NCI-H526 treated with DMSO at 0.1 percent for 48 hours (cell line): ENCODE measurements around the gene KCNK18.
"Not testable (repeated sequence)": the region's sequence is repeated elsewhere in the genome, so short reads cannot be mapped to it uniquely, and the experiment has no call there.

ENCODE experiments used
- DNase-seq: peaks from one replicate; lab custom pipeline; 2025; lab: John Stamatoyannopoulos, UW

The KCNK18 gene

GRCh38 chr10:117174439-117175214, 22.7 kb upstream of the KCNK18 start:
- DNase-seq, result peak; percentile 53

- peak; percentile 53 for DNase-seq
Measured at GRCh38 chr10:117175215-117175900, 21.9 kb upstream of the KCNK18 start.

- peak; percentile 48 for DNase-seq
Measured at GRCh38 chr10:117175901-117176534, 21.3 kb upstream of the KCNK18 start.

GRCh38 chr10:117178190-117178589, 19.1 kb upstream of the KCNK18 start:
- DNase-seq, result no peak

GRCh38 chr10:117184296-117184695, 13.0 kb upstream of the KCNK18 start:
- no peak for DNase-seq

- no peak for DNase-seq
Measured at GRCh38 chr10:117184821-117185220, 12.5 kb upstream of the KCNK18 start.

- not testable (repeated sequence) for DNase-seq
Measured at GRCh38 chr10:117185817-117186216, 11.5 kb upstream of the KCNK18 start.

- no peak for DNase-seq
Measured at GRCh38 chr10:117186832-117187615, 10.3 kb upstream of the KCNK18 start.

GRCh38 chr10:117188371-117188770, 8.9 kb upstream of the KCNK18 start:
- no peak for DNase-seq

GRCh38 chr10:117189557-117189956, 7.7 kb upstream of the KCNK18 start:
- DNase-seq, result no peak

- DNase-seq, result no peak
Measured at GRCh38 chr10:117198088-117198487, 799 bp downstream of the KCNK18 start.

- DNase-seq, result no peak
Measured at GRCh38 chr10:117201826-117202225, 4.5 kb downstream of the KCNK18 start.

GRCh38 chr10:117204316-117204715, 7.0 kb downstream of the KCNK18 start:
- DNase-seq, result no peak

GRCh38 chr10:117212176-117212575, 14.9 kb downstream of the KCNK18 start:
- no peak for DNase-seq

GRCh38 chr10:117214401-117214800, 17.1 kb downstream of the KCNK18 start:
- DNase-seq, result peak; percentile 51

GRCh38 chr10:117215079-117215478, 17.8 kb downstream of the KCNK18 start:
- no peak for DNase-seq

GRCh38 chr10:117216028-117216427, 18.7 kb downstream of the KCNK18 start:
- no peak for DNase-seq

- DNase-seq, result peak; percentile 30
Measured at GRCh38 chr10:117216611-117217195, 19.4 kb downstream of the KCNK18 start.

- DNase-seq, result no peak
Measured at GRCh38 chr10:117217196-117217761, 20.0 kb downstream of the KCNK18 start.

GRCh38 chr10:117218654-117219053, 21.4 kb downstream of the KCNK18 start:
- no peak for DNase-seq

- peak; percentile 62 for DNase-seq
Measured at GRCh38 chr10:117221156-117221711, 23.9 kb downstream of the KCNK18 start.
